GM19395 (cell line): ENCODE measurements around the gene SLC25A22.

Experiments used
- ATAC-seq: cut with Tn5 transposase; IDR thresholded peaks from one replicate; pipeline ENCODE4 v1.9.1; 2021; ENCODE audit warnings: mild to moderate bottlenecking, moderate library complexity; ENCODE audit not compliant: unreplicated experiment

Gene SLC25A22

GRCh38 chr11:834371-835316 lies 36.6 kb upstream of the SLC25A22 start:
- ATAC-seq: no peak

GRCh38 chr11:833849-834311 lies 35.8 kb upstream of the SLC25A22 start:
- ATAC-seq: no peak

- ATAC-seq: peak; percentile 21
Observed at GRCh38 chr11:833114-833791, 35.2 kb upstream of the SLC25A22 start.

GRCh38 chr11:832529-833113 lies 34.5 kb upstream of the SLC25A22 start, which contains the start of gene CD151:
Gene CD151, plus strand, starts transcription at chr11:832952. Its CDS starts 3,118 bp downstream, at chr11:836070.
- ATAC-seq: peak; percentile 36

GRCh38 chr11:831961-832528 lies 34.0 kb upstream of the SLC25A22 start:
- no peak for ATAC-seq

GRCh38 chr11:831118-831864 lies 33.2 kb upstream of the SLC25A22 start:
- ATAC-seq: no peak

GRCh38 chr11:830295-831117 lies 32.4 kb upstream of the SLC25A22 start:
- no peak for ATAC-seq

- ATAC-seq: no peak
Observed at GRCh38 chr11:829847-830294, 31.8 kb upstream of the SLC25A22 start.

GRCh38 chr11:829176-829846 lies 31.2 kb upstream of the SLC25A22 start:
- ATAC-seq: no peak

- no peak for ATAC-seq
Observed at GRCh38 chr11:828506-829175, 30.6 kb upstream of the SLC25A22 start.

GRCh38 chr11:827897-828192 lies 29.8 kb upstream of the SLC25A22 start, which contains the start of gene CRACR2B:
Gene CRACR2B, plus strand, starts transcription at chr11:827919. Its CDS starts 689 bp downstream, at chr11:828608.
- ATAC-seq: peak; percentile 27

GRCh38 chr11:827146-827896 lies 29.2 kb upstream of the SLC25A22 start:
- peak; percentile 48 for ATAC-seq

GRCh38 chr11:826836-827145 lies 28.7 kb upstream of the SLC25A22 start:
- peak; percentile 7 for ATAC-seq

- no peak for ATAC-seq
Observed at GRCh38 chr11:826227-826621, 28.1 kb upstream of the SLC25A22 start.

GRCh38 chr11:825366-826226 lies 27.5 kb upstream of the SLC25A22 start:
- no peak for ATAC-seq

- ATAC-seq: no peak
Observed at GRCh38 chr11:824942-825341, 26.9 kb upstream of the SLC25A22 start.

- ATAC-seq: no peak
Observed at GRCh38 chr11:824292-824880, 26.3 kb upstream of the SLC25A22 start.
